Measurements from ENCODE around the gene AATF.

- TF ChIP-seq GATA2 (IDR thresholded peaks at IDR 0.05; ENCODE audit: low read depth, low read length) (no peak), GATA3 (IDR thresholded peaks at IDR 0.05; ENCODE audit: low read depth, low read length) (no peak)
Observed at GRCh38 chr17:36989173-36989572, 40.4 kb downstream of the AATF start.

All from SH-SY5Y (cell line).